IMR-90 (cell line): ENCODE measurements around the gene PRSS23. TPM values are rescaled to one million over a fixed set of nuclear protein-coding genes. Genes with fewer than 3 reads are reported as not detected.
A peak's percentile ranks its signal among the peaks of the same experiment; 100 is the strongest.

Source experiments
- ATAC-seq: fragments of 200-7000 bp; cut with Tn5 transposase; 2 replicates; pipeline ENCODE4 v1.9.1; 2020; ENCODE audit warnings: low read depth, mild to moderate bottlenecking, moderate library complexity
- BruUV-seq: library from RNA; stranded (reverse); fragments of 400-500 nt; replicated peaks from 2 replicates; lab custom pipeline; 2021; lab: Mats Ljungman, UMichigan
- CTCF ChIA-PET: fragments of 300-600 bp; formaldehyde crosslinking; extraction: SDS; loops from one replicate; lab custom pipeline; 2021; ENCODE audit warnings: antibody characterized with exemption; lab: Yijun Ruan, JAX
- POLR2A ChIA-PET: fragments of 300-600 bp; sonication (Branson Sonifier 250); formaldehyde crosslinking; loops from one replicate; lab custom pipeline; 2022; ENCODE audit warnings: antibody characterized with exemption; ENCODE audit not compliant: unreplicated experiment; lab: Charles Lee
- DNase-seq: peaks from one replicate; pipeline ENCODE4 v3.0.0; 2013
- H2AFZ ChIP-seq: replicated peaks from 2 replicates; pipeline ENCODE3; 2013; ENCODE audit warnings: low read length, mild to moderate bottlenecking; ENCODE audit not compliant: poor library complexity
- H2AK5ac ChIP-seq: 2 replicates; pipeline ENCODE4 v1.6.1; 2013; ENCODE audit warnings: low read depth, low read length, inconsistent platforms
- H2AK9ac ChIP-seq: replicated peaks from 2 replicates; pipeline ENCODE3; 2013; ENCODE audit warnings: mild to moderate bottlenecking, low read depth, low read length, moderate library complexity; ENCODE audit not compliant: poor library complexity
- H2BK120ac ChIP-seq: 2 replicates; pipeline ENCODE4 v1.6.1; 2013; ENCODE audit warnings: low read depth, low read length, inconsistent platforms
- H2BK15ac ChIP-seq: 3 replicates; pipeline ENCODE4 v1.6.1; 2013; ENCODE audit warnings: low read depth, low read length, inconsistent platforms
- H2BK20ac ChIP-seq: 2 replicates; pipeline ENCODE4 v1.6.1; 2013; ENCODE audit warnings: low read depth, mild to moderate bottlenecking, inconsistent platforms, low read length, moderate library complexity
- H2BK5ac ChIP-seq: 2 replicates; pipeline ENCODE4 v1.6.1; 2013; ENCODE audit warnings: mild to moderate bottlenecking, low read depth, low read length, inconsistent platforms; ENCODE audit not compliant: poor library complexity, severe bottlenecking
- H3K14ac ChIP-seq: replicated peaks from 2 replicates; pipeline ENCODE4 v1.6.1; 2013; ENCODE audit warnings: low read depth, low read length, inconsistent platforms
- H3K18ac ChIP-seq: 2 replicates; pipeline ENCODE4 v1.6.1; 2013; ENCODE audit warnings: low read depth, low read length, control low read depth
- H3K23ac ChIP-seq: 2 replicates; pipeline ENCODE4 v1.6.1; 2013; ENCODE audit warnings: low read depth, low read length, inconsistent platforms
- H3K27ac ChIP-seq: 2 replicates; pipeline ENCODE4 v1.5.1; 2013; ENCODE audit warnings: mild to moderate bottlenecking, control low read depth, low read length; ENCODE audit not compliant: insufficient read depth
- H3K27me3 ChIP-seq: 2 replicates; pipeline ENCODE4 v1.6.1; 2013; ENCODE audit warnings: low read length; ENCODE audit not compliant: control insufficient read depth, insufficient read depth
- H3K36me3 ChIP-seq: 2 replicates; pipeline ENCODE4 v1.6.1; 2013; ENCODE audit warnings: low read length, mixed read lengths; ENCODE audit not compliant: control insufficient read depth, insufficient read depth
- H3K4ac ChIP-seq: 2 replicates; pipeline ENCODE4 v1.6.1; 2013; ENCODE audit warnings: low read depth, low read length, inconsistent platforms
- H3K4me1 ChIP-seq: 2 replicates; pipeline ENCODE4 v1.6.1; 2013; ENCODE audit warnings: low read length, mixed read lengths; ENCODE audit not compliant: control insufficient read depth, insufficient read depth
- H3K4me2 ChIP-seq: 2 replicates; pipeline ENCODE4 v1.6.1; 2013; ENCODE audit warnings: low read depth, mild to moderate bottlenecking, control low read depth, low read length, moderate library complexity
- H3K4me3 ChIP-seq: 2 replicates; pipeline ENCODE4 v1.5.1; 2013; ENCODE audit warnings: low read depth, mild to moderate bottlenecking, control low read depth, low read length, moderate library complexity; ENCODE audit not compliant: insufficient read depth
- H3K56ac ChIP-seq: 2 replicates; pipeline ENCODE4 v1.6.1; 2013; ENCODE audit warnings: low read length, inconsistent platforms; ENCODE audit not compliant: insufficient read depth; ENCODE audit errors: extremely low read depth
- H3K79me1 ChIP-seq, 2 experiments: 2 replicates each; pipeline ENCODE4 v1.6.1; 2013; ENCODE audit warnings: low read length in 2 of 2, inconsistent platforms in 1 of 2, low read depth in 1 of 2
- H3K9ac ChIP-seq: 2 replicates; pipeline ENCODE4 v1.6.1; 2013; ENCODE audit warnings: low read depth, low read length, control low read depth
- H3K9me1 ChIP-seq: 2 replicates; pipeline ENCODE4 v1.6.1; 2013; ENCODE audit warnings: low read length, inconsistent platforms; ENCODE audit not compliant: insufficient read depth
- H3K9me3 ChIP-seq: 2 replicates; pipeline ENCODE4 v1.6.1; 2013; ENCODE audit warnings: low read length; ENCODE audit not compliant: control insufficient read depth, insufficient read depth
- H4K20me1 ChIP-seq: 2 replicates; pipeline ENCODE4 v1.6.1; 2013; ENCODE audit warnings: low read length, inconsistent platforms; ENCODE audit not compliant: insufficient read depth
- H4K5ac ChIP-seq: 2 replicates; pipeline ENCODE4 v1.6.1; 2013; ENCODE audit warnings: mild to moderate bottlenecking, low read depth, low read length, control low read depth
- H4K8ac ChIP-seq, 2 experiments: 2 replicates each; pipeline ENCODE4 v1.6.1; 2013; ENCODE audit warnings: low read depth in 2 of 2, low read length in 2 of 2, control low read depth in 1 of 2, inconsistent platforms in 1 of 2
- H4K91ac ChIP-seq: 2 replicates; pipeline ENCODE4 v1.6.1; 2013; ENCODE audit warnings: low read depth, low read length, inconsistent platforms; ENCODE audit not compliant: insufficient read depth
- BHLHE40 ChIP-seq: fragments of 150-350 bp; IDR thresholded peaks from 2 replicates; pipeline ENCODE4 v1.6.1; 2016; ENCODE audit warnings: mild to moderate bottlenecking, low read depth, low read length
- CEBPB ChIP-seq: IDR thresholded peaks from 2 replicates; pipeline ENCODE4 v1.6.1; 2012; ENCODE audit warnings: low read depth, low read length, improper control_type of control experiment
- CHD1 ChIP-seq: IDR thresholded peaks from 2 replicates; pipeline ENCODE4 v1.6.1; 2012; ENCODE audit warnings: low read depth, low read length, improper control_type of control experiment
- CTCF ChIP-seq: conservative IDR thresholded peaks from 2 replicates; pipeline ENCODE4 v1.5.1; 2012; ENCODE audit warnings: mild to moderate bottlenecking, low read depth, low read length, improper control_type of control experiment
- FOS ChIP-seq: fragments of 150-350 bp; IDR thresholded peaks from 2 replicates; pipeline ENCODE4 v1.6.1; 2016; ENCODE audit warnings: low read depth, low read length
- MAFK ChIP-seq: IDR thresholded peaks from 2 replicates; pipeline ENCODE4 v1.6.1; 2012; ENCODE audit warnings: low read depth, low read length, improper control_type of control experiment
- MAZ ChIP-seq: IDR thresholded peaks from 2 replicates; pipeline ENCODE4 v1.6.1; 2012; ENCODE audit warnings: low read depth, mild to moderate bottlenecking, low read length, improper control_type of control experiment, moderate library complexity, borderline replicate concordance
- MXI1 ChIP-seq: IDR thresholded peaks from 2 replicates; pipeline ENCODE4 v1.6.1; 2012; ENCODE audit warnings: low read depth, mild to moderate bottlenecking, low read length, moderate library complexity, borderline replicate concordance
- NFE2L2 ChIP-seq: fragments of 150-350 bp; IDR thresholded peaks from 2 replicates; pipeline ENCODE4 v1.6.1; 2016; ENCODE audit warnings: low read depth, mild to moderate bottlenecking, low read length
- POLR2A ChIP-seq: IDR thresholded peaks from 2 replicates; pipeline ENCODE4 v1.6.1; 2012; ENCODE audit warnings: mild to moderate bottlenecking, low read depth, low read length
- RAD21 ChIP-seq: IDR thresholded peaks from 2 replicates; pipeline ENCODE4 v1.6.1; 2012; ENCODE audit warnings: low read length, improper control_type of control experiment
- RCOR1 ChIP-seq: IDR thresholded peaks from 2 replicates; pipeline ENCODE4 v1.6.1; 2012; ENCODE audit warnings: mild to moderate bottlenecking, low read length, improper control_type of control experiment; ENCODE audit not compliant: insufficient replicate concordance
- RFX5 ChIP-seq: IDR thresholded peaks from 2 replicates; pipeline ENCODE4 v1.8.0; 2012; ENCODE audit warnings: low read depth, mild to moderate bottlenecking, low read length, moderate library complexity
- SMC3 ChIP-seq: fragments of 150-350 bp; IDR thresholded peaks from 2 replicates; pipeline ENCODE4 v1.6.1; 2016; ENCODE audit warnings: low read depth, mild to moderate bottlenecking, antibody characterized with exemption, low read length, moderate library complexity
- USF2 ChIP-seq: fragments of 150-350 bp; IDR thresholded peaks from 2 replicates; pipeline ENCODE4 v1.6.1; 2017; ENCODE audit warnings: mild to moderate bottlenecking, antibody characterized with exemption, low read length, low read depth
- WGBS, 2 experiments: methylation state at CpG; one replicate each; pipeline versions ENCODE4 v1.1.5 to v1.1.7; 2013; ENCODE audit warnings: missing lambda C conversion rate in 2 of 2; ENCODE audit not compliant: insufficient read length in 1 of 2; ENCODE audit errors: extremely low coverage in 2 of 2; 5-methylcytosine and 5-hydroxymethylcytosine counted together
- dilution Hi-C: fragments of 300-500 bp; cut with HindIII; formaldehyde crosslinking; loops from one replicate; pipeline ENCODE4 v1.14.3; 2018; ENCODE audit warnings: low sequenced_read_pairs; ENCODE audit not compliant: unreplicated experiment
- in situ Hi-C: fragments of 300-500 bp; cut with MboI; formaldehyde crosslinking; loops from 3 replicates; pipeline ENCODE4 v1.14.3; 2019; ENCODE audit warnings: low sequenced_read_pairs, inconsistent platforms, mixed read lengths
- intact Hi-C: fragments of 100-400 bp; cut with micrococcal nuclease; formaldehyde crosslinking; loops from 2 replicates; pipeline ENCODE4 v1.10.0; 2022
- polyA plus RNA-seq, 3 experiments: library from polyadenylated mRNA; depleted of rRNA; stranded (reverse); fragments of >200 nt; gene quantifications; 2 replicates each; pipeline ENCODE4 v1.2.3, GENCODE V29; 2012; ENCODE audit warnings: low replicate concordance in 1 of 3
- total RNA-seq: library from RNA; depleted of rRNA; stranded (reverse); fragments of >200 nt; gene quantifications from 2 replicates; pipeline ENCODE4 v1.2.3, GENCODE V29; 2012

The PRSS23 gene
- total and polyA plus RNA-seq, 2 of the 4 experiments (the other 2 are of a cell fraction): 100 to 199 TPM

- peak overlapping the region; percentile 99 for H3K23ac ChIP-seq
- H3K4me3 ChIP-seq: no peak overlapping the region
- peak overlapping the region; percentile 77 for H2AK9ac ChIP-seq
- H4K5ac ChIP-seq: peak overlapping the region; percentile 69
- H3K4ac ChIP-seq: peak overlapping the region; percentile 99
- peaks cover 26% of the 10 kb centered on the region for H3K9me1 ChIP-seq
- H4K20me1 ChIP-seq: no peaks in the 10 kb centered on the region
- no peak overlapping the region; the same call in 1 of the 2 replicates for H3K9ac ChIP-seq
- peak overlapping the region; percentile 97 to 99 for H4K8ac ChIP-seq
- H3K4me2 ChIP-seq: peak overlapping the region; percentile 30; the same call in 1 of the 2 replicates
- no peaks in the 10 kb centered on the region for H3K36me3 ChIP-seq
- 92% methylated on average over 2 of the region's 5 CpGs; no CpG with 5 or more reads in 1 of the 2 experiments for WGBS, 2 experiments
- H2AK5ac ChIP-seq: peak overlapping the region; percentile 100
- POLR2A ChIA-PET: no interaction called here
- H2BK20ac ChIP-seq: peak overlapping the region; percentile 100
- CTCF ChIA-PET: interaction anchor here (0.8 to 1.3 kb wide), 2 partner anchors 20 to 198 kb away, joined by 3 to 4 read pairs; no protein-coding TSS in a partner anchor
- H2AFZ ChIP-seq: peak overlapping the region; percentile 67
- ATAC-seq (0 out of 2 replicates have a peak, but pooled peaks have one; percentile 10), DNase-seq (peak; percentile 58)
- in situ Hi-C loops: loop anchor here (5.0 to 10.0 kb wide), 3 partner anchors 209 to 451 kb away; no protein-coding TSS in a partner anchor
- H3K14ac ChIP-seq: peak overlapping the region; percentile 94
- no TSS peak for BruUV-seq
- H2BK5ac ChIP-seq: peak overlapping the region; percentile 92
- H2BK120ac ChIP-seq: peak overlapping the region; percentile 99
- no peaks in the 10 kb centered on the region for H3K27me3 ChIP-seq
- H3K4me1 ChIP-seq: peaks cover 18% of the 10 kb centered on the region
- peak overlapping the region; percentile 84 for H3K56ac ChIP-seq
- H3K9me3 ChIP-seq: no peaks in the 10 kb centered on the region
- H4K91ac ChIP-seq: peak overlapping the region; percentile 100
- intact Hi-C loops: loop anchor here (5.0 kb wide), 1 partner anchor 184 kb away; no protein-coding TSS in a partner anchor
- peak overlapping the region; percentile 100 for H2BK15ac ChIP-seq
- H3K79me1 ChIP-seq: peaks cover 13 to 49% of the 10 kb centered on the region in 2 experiments
- dilution Hi-C loops: no loop called here
- peak overlapping the region; percentile 76 for H3K27ac ChIP-seq
- H3K18ac ChIP-seq: peak overlapping the region; percentile 89
- TF ChIP-seq USF2 (no peak), NFE2L2 (no peak), RFX5 (no peak), FOS (no peak), RAD21 (no peak), CTCF (no peak), CHD1 (no peak), BHLHE40 (no peak), SMC3 (no peak), RCOR1 (no peak), MXI1 (no peak), MAFK (no peak), CEBPB (no peak), MAZ (no peak), POLR2A (no peak)
Observed at GRCh38 chr11:86816251-86816726, 15.9 kb downstream of the PRSS23 start.
